ENCODE results near the gene NPB.

GRCh38 chr17:81906476-81907218 lies 4.6 kb downstream of the NPB start:
- no peak for TF ChIP-seq REST (IDR thresholded peaks at IDR 0.05; ENCODE audit: insufficient read depth in 1 of 2, low read depth in 2 of 2, low read length in 2 of 2)
- TF ChIP-seq POLR2AphosphoS5 (IDR thresholded peaks at IDR 0.05; ENCODE audit: low read depth, low read length), result no peak
